GM21529 (cell line): ENCODE results near the gene RFX8.

ENCODE experiments used
- ATAC-seq: cut with Tn5 transposase; IDR thresholded peaks from one replicate; pipeline ENCODE4 v1.9.1; 2021; ENCODE audit not compliant: unreplicated experiment

RFX8 gene

GRCh38 chr2:101386599-101387150 lies 88.2 kb downstream of the RFX8 start:
- ATAC-seq = no peak

GRCh38 chr2:101383016-101383541 lies 91.8 kb downstream of the RFX8 start:
- ATAC-seq = no peak

GRCh38 chr2:101382442-101382841 lies 92.5 kb downstream of the RFX8 start:
- no peak for ATAC-seq

- ATAC-seq = no peak
Observed at GRCh38 chr2:101380376-101380775, 94.5 kb downstream of the RFX8 start.

GRCh38 chr2:101379091-101379490 lies 95.8 kb downstream of the RFX8 start:
- ATAC-seq = no peak

GRCh38 chr2:101375653-101376052 lies 99.3 kb downstream of the RFX8 start:
- no peak for ATAC-seq

GRCh38 chr2:101374821-101375561 lies 99.9 kb downstream of the RFX8 start:
- no peak for ATAC-seq

- no peak for ATAC-seq
Observed at GRCh38 chr2:101372792-101373191, 102.1 kb downstream of the RFX8 start.

- ATAC-seq = no peak
Observed at GRCh38 chr2:101371636-101372035, 103.3 kb downstream of the RFX8 start.

GRCh38 chr2:101369100-101369499 lies 105.8 kb downstream of the RFX8 start:
- no peak for ATAC-seq

- ATAC-seq = no peak
Observed at GRCh38 chr2:101368376-101368775, 106.5 kb downstream of the RFX8 start.

GRCh38 chr2:101367508-101367907 lies 107.4 kb downstream of the RFX8 start:
- no peak for ATAC-seq

GRCh38 chr2:101364878-101365277 lies 110.0 kb downstream of the RFX8 start:
- ATAC-seq = no peak

GRCh38 chr2:101362777-101363176 lies 112.1 kb downstream of the RFX8 start:
- ATAC-seq = no peak

- ATAC-seq = no peak
Observed at GRCh38 chr2:101362316-101362715, 112.6 kb downstream of the RFX8 start.

GRCh38 chr2:101361522-101361921 lies 113.4 kb downstream of the RFX8 start:
- no peak for ATAC-seq

GRCh38 chr2:101361121-101361520 lies 113.8 kb downstream of the RFX8 start:
- ATAC-seq = no peak

- ATAC-seq = no peak
Observed at GRCh38 chr2:101360232-101360631, 114.7 kb downstream of the RFX8 start.

GRCh38 chr2:101359410-101359954 lies 115.4 kb downstream of the RFX8 start:
- ATAC-seq = no peak

- ATAC-seq = no peak
Observed at GRCh38 chr2:101357376-101357775, 117.5 kb downstream of the RFX8 start.

GRCh38 chr2:101356521-101356920 lies 118.4 kb downstream of the RFX8 start:
- no peak for ATAC-seq

- ATAC-seq = no peak
Observed at GRCh38 chr2:101356055-101356454, 118.9 kb downstream of the RFX8 start.
